Muscle of arm (tissue), 12 donors: ENCODE measurements around the gene ZBTB45. TPM values are rescaled to one million over a fixed set of nuclear protein-coding genes. Genes with fewer than 3 reads are reported as not detected.

Experiments
- DNase-seq: peaks from one replicate; pipeline ENCODE4 v3.0.0-alpha.2; 2013
- polyA plus RNA-seq, 12 donors: library from polyadenylated mRNA; unstranded; fragments of 120-200 nt; gene quantifications; one replicate each; pipeline ENCODE4 v1.2.1, GENCODE V29; 2013; ENCODE audit not compliant: insufficient read length in 12 of 12

The ZBTB45 gene
- polyA plus RNA-seq, 12 donors, result 5.3 to 13.3 (median 8.3) TPM; not detected in 1

DNA sequence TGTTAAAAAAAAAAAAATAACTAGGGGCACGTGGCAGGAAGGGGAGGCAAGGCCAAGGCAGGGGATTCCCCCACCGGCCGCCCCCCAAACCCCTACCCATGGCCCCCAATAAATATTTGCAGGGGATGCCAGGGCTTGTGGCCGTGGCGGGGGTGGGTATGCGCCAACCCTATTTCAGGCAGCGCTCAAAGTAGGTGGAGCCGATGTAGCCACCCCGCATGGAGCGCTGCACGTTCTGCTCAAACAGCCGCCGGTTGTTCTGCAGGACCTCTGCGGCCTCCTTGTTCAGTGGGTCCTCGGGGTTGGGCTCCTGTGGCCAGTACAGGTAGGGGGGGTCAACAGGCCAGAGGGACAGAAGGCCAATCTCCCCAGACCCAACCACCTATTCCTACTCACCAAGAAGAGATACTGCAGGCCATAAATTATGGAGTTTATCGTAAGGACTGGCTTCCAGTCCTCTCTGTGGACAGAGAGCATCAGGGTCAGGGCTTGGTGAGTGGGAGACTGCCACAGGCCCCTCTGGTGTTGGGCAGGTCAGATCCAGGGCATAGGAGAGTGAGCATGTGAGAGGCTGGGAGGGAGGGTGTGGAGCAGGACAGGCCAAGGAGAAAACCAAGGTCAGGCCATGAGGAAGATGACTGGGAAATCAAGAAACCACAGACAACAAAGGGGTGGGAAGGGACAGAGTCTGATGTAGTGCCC, 36.5 kb upstream of the ZBTB45 start:
- no peak for DNase-seq

DNA sequence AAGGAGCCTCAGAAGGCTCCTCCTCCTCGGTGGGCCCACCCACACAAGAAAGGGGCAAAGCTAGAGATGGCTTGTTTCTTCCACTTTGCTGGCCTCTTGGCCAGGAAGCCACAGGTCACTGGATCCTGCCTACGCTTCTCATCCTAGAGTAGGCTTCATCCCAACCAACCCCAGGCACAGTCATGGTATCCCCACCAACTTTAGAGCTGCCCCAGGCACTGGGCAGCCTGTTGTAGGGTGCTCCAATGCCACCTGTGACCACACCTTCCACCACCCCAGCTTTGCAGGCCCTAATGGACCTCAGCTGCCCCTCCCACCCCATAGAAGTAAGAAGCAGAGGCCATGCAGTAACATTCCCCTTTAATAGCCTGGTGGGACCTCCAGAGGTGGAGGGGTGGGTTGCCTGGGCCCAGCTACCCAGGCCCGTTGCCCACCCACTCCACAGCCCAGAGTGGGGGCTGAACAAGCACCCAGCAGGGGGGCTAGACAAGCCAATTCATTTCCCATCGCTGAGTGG, 35.8 kb upstream of the ZBTB45 start:
- no peak for DNase-seq

DNA sequence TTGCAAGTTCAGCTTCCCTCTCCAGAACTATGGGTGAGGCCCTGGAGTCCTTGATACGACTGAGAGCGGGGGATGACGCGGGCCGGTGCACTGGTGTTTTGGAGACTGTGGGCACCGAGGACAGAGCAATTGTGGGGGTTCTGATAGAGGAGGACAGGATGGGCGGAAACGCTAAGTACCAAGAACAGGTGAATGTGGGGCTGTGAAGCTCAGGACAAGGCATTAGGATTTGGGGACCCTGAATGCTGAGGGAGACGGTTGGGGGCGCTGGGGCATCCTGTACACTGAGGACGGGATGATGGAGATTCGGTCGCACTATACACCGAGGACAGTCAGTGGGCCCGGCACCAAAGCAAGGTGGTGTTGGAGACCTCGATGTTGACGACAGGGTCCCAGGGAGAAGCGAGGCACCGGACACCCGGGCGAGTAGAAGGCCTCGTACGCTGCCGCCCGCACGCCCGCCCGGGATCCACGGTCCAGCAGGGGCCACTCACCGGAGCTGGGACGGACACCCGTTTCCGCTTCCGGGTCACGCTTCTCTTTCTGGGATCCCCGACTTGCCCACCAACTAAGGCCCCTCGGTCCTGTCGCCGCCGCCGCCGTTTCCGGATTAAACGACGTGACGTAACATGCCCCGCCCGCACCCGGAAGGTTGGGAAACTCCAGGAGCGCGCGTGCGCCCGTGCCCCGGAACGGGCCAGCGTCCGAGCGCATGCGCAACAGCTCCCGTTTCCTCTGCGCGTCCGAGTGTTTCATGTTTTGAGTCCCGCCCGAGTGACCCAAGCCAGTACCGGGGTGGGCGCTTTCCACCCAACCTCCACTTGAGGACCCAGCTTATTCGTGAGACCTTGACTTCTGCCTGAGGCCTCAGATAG, 35.1 kb upstream of the ZBTB45 start, which contains the start of gene CHMP2A:
TSS of gene CHMP2A (minus strand) at position 612 of the 875 bp plus-strand sequence. CDS start 893 bp downstream, outside the sequence.
- peak; percentile 96 for DNase-seq

DNA sequence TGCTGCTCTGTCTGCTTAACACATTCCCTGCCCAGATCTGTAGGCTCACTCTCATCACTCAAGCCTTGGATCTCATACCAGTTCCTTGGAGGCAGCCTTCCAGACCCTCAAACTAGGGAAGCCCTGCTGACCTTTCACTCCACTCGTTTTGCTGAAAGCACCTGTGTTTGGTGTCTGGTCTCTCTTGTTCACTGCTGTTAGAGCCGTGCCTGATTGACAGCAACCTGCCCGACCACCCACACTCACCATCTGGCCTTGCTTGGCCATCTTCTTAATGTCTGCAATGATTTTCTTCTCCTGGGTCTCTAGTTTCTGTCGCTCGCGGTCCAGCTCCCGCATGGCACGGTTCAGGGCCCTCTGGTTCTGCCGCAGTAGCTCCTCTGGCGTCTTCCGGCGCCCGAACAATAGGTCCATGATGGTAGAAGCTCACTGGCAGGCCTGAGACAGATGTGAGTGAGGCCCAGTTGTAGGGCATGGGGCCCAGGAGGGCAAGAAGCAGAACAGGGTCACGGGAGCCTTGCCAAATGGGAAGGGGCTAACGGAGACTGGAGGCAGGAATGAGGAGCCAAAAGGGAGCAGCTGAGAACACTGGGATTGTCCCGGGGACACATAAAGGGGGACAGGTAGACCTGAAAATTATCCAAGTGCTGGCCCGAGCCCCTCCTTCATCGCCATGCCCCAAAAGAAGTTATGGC, 34.3 kb upstream of the ZBTB45 start:
- no peak for DNase-seq

DNA sequence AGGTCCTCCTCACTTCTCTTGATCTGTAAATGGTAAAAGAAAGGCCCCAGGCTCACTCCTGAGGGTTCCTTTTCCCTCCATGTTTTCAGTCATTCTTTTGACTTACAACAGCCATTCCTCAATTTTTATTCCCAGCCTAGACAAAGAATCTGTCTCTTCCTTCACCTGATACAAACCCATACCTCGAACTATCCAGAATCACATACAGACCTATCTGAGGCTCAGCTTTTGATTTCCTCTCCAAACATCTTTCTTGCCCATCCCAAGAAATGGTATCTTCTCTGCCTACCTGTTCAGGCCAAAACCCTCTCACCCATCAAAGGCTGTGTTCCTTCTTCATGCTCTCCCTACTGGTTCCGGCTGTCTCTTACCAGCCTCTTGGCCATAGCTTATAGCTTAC, 33.0 kb upstream of the ZBTB45 start:
- no peak for DNase-seq

DNA sequence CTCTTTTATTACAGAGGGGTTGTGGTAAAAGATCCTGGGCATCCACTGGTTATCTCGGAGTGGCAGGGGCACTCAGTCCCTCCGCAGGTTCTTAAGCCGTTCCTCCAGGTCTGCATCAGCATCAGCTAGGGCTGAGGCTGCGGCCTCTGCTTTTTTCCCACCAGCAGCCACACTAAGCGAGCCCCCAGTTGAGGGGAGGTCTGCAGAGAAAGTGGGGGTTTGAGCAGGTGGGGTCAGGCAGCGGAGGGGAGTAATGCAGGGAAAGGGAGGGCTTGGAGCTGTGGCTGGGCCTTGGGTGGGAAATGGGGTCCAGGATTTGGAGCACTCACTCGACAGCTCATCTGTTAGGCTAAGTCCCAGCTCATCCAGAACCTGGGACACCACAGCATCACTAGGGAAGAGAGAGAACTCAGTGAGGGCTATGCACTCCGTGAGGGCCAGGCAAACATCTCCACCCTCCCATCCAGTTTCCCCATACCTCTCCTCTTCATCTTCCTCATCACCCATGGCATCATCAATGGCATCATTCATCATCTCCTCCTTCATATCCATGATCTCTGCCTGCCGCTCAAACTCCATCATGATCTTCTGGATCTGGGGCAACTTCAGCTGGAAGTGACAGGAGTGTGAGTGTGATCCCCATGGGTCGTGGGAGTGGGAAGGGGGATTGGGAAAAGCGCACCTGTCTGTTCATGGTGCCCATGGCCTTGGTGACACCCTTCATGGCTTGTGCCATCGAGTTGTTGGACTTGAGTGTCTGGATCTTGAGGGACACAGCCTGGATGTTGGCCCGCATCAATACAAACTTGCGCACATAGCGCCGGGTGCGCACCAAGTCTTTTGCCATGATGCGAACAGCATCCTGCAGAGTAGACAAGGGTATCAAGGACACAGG, 32.2 kb upstream of the ZBTB45 start:
- DNase-seq, result no peak

DNA sequence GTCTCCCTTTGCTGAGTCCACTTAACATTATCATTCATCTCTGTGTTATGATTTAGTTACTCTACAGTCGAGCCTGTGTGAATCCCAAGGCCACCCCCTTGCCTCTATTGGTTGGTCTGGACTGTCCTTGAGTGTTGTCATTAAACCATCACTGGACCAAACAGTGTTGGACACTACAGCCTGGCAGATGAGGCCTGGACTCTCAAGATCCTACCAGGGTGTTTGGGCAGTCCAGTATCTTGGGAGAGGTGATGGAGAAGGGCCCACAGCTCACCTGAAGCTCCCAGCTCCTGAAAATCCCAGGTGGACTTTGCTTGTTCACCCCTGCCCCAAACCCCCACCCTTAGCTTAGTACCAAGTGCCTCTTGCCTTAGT, 31.5 kb upstream of the ZBTB45 start:
- no peak for DNase-seq

DNA sequence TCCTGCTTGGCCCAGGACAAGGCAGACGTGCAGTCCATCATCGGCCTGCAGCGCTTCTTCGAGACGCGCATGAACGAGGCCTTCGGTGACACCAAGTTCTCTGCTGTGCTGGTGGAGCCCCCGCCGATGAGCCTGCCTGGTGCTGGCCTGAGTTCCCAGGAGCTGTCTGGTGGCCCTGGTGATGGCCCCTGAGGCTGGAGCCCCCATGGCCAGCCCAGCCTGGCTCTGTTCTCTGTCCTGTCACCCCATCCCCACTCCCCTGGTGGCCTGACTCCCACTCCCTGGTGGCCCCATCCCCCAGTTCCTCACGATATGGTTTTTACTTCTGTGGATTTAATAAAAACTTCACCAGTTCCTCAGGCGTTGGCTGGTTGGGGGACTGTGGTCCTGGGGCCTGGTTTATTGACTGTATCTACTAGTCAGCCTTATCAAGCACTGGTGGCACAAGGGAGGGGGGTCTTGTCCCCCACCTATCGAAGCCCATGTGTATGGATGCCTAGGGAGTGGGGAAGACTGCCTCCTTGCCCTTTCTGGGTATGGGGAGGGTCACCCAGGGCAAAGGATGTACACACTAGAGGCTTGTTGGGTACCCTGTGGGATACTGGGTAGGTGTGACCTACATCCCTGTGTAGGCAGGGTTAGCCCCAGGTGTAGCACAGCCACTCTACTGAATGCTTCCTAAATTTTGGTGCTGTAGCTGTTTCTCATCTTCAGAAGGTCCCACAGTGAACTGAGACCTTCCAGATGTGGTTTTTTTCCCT, 30.9 kb upstream of the ZBTB45 start:
- DNase-seq, result no peak

DNA sequence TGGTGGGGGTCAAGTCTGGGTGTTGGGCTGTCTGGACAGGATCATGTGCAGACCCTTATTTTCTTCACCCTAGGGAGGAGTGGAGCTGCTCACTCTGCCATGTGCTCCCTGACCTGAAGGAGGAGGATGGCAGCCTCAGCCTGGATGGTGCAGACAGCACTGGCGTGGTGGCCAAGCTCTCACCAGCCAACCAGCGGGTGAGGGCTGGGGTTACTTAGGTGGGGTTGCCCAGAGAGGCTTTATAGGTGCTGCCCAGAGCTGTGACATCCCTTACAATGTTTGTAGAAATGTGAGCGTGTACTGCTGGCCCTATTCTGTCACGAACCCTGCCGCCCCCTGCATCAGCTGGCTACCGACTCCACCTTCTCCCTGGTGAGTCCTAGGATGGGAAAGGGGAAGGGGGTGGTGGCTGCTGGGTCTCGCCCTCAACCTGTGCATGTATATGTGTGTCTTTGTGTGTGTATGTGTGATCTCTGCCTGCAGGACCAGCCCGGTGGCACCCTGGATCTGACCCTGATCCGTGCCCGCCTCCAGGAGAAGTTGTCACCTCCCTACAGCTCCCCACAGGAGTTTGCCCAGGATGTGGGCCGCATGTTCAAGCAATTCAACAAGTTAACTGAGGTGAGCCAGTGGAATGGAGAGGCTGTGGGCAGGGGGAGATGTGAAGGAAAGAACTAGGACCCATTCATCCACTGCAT, 30.2 kb upstream of the ZBTB45 start:
- no peak for DNase-seq

DNA sequence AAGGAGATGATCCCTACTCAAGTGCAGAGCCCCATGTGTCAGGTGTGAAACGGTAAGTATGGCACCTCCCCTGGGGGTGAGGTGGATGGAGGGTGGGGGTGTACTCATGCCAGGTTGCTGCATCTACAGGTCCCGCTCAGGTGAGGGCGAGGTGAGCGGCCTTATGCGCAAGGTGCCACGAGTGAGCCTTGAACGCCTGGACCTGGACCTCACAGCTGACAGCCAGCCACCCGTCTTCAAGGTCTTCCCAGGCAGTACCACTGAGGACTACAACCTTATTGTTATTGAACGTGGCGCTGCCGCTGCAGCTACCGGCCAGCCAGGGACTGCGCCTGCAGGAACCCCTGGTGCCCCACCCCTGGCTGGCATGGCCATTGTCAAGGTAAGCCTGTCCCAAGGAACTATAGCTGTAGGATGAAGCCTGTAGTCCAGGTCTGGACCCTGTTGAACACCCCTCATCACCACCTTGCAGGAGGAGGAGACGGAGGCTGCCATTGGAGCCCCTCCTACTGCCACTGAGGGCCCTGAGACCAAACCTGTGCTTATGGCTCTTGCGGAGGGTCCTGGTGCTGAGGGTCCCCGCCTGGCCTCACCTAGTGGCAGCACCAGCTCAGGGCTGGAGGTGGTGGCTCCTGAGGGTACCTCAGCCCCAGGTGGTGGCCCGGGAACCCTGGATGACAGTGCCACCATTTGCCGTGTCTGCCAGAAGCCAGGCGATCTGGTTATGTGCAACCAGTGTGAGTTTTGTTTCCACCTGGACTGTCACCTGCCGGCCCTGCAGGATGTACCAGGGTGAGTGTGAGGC, 29.5 kb upstream of the ZBTB45 start:
- no peak for DNase-seq

DNA sequence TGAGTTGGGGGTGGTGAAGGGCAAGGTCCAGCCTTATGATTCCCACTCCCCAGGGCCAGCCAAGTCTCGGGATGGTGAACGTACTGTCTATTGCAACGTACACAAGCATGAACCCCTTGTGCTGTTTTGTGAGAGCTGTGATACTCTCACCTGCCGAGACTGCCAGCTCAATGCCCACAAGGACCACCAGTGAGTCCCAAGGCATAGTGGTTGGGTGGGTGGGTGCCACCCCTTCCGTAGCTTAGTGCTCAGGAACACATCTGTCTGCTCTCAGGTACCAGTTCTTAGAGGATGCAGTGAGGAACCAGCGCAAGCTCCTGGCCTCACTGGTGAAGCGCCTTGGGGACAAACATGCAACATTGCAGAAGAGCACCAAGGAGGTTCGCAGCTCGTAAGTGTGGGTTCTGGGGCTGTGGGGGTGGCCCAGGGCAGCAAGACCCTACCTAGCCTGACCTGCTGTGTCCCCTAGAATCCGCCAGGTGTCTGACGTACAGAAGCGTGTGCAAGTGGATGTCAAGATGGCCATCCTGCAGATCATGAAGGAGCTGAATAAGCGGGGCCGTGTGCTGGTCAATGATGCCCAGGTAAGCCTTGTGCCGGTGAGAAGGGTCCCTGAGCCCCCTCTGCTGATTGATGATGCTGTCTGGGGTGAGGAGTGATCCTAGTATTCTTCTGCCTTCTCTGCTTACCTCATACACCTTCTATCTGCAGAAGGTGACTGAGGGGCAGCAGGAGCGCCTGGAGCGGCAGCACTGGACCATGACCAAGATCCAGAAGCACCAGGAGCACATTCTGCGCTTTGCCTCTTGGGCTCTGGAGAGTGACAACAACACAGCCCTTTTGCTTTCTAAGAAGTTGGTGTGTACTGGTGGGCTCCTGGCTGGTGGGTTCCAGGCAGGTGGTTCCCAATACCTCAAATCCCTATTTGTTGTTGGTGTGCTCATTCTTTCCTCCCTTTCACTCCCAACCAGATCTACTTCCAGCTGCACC, 28.0 kb upstream of the ZBTB45 start:
- no peak for DNase-seq

DNA sequence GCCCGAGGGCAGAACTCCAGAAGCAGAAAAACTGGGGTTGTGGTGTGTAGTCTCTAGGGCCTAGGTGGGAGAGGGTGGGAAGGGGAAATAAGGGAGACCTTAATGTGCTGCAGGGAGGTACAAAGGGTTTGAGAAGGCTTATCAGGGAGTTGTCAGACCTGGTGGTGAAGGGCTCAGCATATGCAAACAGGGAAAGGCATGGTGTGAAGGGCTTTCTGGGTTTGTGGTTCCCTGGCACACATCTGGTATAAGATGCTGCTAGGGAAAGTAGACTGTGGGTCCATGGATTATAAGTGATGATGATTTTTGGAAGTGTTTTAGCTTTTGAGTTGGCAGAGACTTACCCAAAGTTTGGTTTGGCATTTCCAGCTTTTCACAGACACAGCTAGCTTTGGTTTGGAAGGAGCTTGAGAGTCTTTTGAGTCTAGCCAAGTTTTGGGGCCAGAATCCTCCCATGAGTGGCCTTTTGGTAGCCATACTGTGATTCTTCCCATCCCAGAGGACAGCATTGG, 26.5 kb upstream of the ZBTB45 start:
- no peak for DNase-seq

DNA sequence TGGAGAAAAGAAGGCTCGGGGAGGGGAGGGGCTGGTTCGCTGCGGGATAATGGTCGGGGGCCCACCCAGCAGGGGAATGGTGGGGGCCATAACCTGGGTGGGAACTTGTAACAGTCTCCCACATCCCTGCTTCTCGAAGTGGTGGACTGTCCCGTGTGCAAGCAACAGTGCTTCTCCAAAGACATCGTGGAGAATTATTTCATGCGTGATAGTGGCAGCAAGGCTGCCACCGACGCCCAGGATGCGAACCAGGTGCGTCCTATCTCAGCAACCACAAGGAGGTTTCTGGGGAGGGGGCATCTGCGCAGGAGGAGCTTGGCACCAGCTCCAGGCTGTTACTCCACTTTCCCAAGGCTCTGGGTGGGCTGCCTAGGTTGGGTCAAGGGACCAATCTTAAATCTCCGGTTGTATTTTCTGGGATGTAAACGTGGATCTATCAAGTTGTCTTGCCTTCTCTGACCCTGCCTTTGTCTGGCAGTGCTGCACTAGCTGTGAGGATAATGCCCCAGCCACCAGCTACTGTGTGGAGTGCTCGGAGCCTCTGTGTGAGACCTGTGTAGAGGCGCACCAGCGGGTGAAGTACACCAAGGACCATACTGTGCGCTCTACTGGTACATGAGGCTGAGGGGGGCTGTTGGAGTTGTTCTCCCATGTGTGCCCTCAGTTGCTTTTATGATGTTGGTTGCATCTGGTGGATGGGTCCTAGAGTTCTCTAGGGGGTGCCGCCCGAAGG, 25.8 kb upstream of the ZBTB45 start:
- no peak for DNase-seq

DNA sequence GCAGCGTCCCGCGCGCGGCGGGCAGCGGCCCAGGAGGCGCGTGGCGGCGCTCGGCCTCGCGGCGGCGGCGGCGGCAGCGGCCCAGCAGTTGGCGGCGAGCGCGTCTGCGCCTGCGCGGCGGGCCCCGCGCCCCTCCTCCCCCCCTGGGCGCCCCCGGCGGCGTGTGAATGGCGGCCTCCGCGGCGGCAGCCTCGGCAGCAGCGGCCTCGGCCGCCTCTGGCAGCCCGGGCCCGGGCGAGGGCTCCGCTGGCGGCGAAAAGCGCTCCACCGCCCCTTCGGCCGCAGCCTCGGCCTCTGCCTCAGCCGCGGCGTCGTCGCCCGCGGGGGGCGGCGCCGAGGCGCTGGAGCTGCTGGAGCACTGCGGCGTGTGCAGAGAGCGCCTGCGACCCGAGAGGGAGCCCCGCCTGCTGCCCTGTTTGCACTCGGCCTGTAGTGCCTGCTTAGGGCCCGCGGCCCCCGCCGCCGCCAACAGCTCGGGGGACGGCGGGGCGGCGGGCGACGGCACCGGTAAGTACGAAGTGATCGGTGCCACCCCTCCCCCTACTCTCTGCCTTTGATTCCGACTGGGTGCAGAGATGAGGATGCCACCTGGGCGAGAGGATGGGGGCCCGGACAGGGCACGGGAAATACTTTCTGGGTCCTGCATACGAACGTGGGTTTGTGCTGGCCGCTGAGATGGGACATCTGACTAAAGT, 25.1 kb upstream of the ZBTB45 start:
- DNase-seq, result no peak

DNA sequence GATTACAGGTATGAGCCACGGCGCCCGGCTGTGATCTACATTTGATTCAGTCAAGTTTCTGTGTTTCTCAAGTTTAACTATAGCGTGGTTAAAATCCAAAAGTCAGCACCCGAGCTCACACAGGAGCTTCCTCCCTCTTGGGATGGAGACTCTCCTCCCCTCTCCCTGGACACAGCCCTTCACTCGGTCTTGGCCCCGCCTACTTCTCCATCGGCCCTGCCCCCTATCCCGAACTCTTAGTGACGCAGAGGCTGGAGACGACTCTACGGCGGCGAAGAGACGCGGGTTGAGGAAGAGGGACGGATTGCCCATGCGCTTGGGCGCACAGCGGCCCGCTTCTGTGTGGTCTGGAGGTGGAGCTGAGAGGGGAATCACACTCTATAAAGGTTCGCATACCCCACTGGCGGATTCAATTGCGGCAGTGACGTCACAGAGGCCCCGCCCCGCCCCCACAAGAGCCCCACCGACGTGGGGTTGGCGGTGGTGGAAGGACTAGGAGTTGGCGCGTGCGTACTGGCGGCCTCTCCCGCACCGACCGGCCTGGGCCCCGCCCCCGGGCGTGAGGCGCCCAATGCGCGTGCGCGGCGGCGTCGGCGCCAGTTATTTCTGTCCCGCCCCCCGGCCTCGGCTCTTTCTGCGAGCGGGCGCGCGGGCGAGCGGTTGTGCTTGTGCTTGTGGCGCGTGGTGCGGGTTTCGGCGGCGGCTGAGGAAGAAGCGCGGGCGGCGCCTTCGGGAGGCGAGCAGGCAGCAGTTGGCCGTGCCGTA, 24.4 kb upstream of the ZBTB45 start, which contains the start of gene TRIM28:
TSS of gene TRIM28 (plus strand) at position 239 of the 765 bp plus-strand sequence. CDS start 694 bp downstream, outside the sequence.
- DNase-seq, result peak; percentile 98
